K562 (cell line): ENCODE results near the gene AMN1. TPM values are rescaled to one million over a fixed set of nuclear protein-coding genes. Genes with fewer than 3 reads are reported as not detected.

ENCODE experiments used
- ARID2 ChIP-seq: fragments of 450-650 bp; IDR thresholded peaks from 2 replicates; pipeline ENCODE4 v1.6.1; 2017; ENCODE audit warnings: antibody characterized with exemption, mild to moderate bottlenecking
- CEBPG ChIP-seq, 3 experiments: fragments of 200-800 bp in 1 of 3; sonication (Bioruptor generic) in 1 of 3; sonication (generic) in 1 of 3; formaldehyde crosslinking in 1 of 3; IDR thresholded peaks in 2 of 3; conservative IDR thresholded peaks in 1 of 3; 2 replicates each; pipeline versions ENCODE4 v1.6.1 to v1.8.0; 2016 to 2022; ENCODE audit warnings: missing compliant biosample characterization in 2 of 3, missing genetic modification characterization in 2 of 3, mild to moderate bottlenecking in 1 of 3, missing genetic modification reagents in 1 of 3
- GABPB2 ChIP-seq: fragments of 250-450 bp; sonication (Bioruptor Pico); conservative IDR thresholded peaks from 2 replicates; pipeline ENCODE4 v1.5.1; 2021; ENCODE audit warnings: mild to moderate bottlenecking
- HDAC1 ChIP-seq, 2 experiments: fragments of 450-650 bp; IDR thresholded peaks; 2 replicates each; pipeline ENCODE4 v1.6.1; 2016 to 2017; ENCODE audit warnings: inconsistent platforms in 1 of 2, mild to moderate bottlenecking in 1 of 2, moderate library complexity in 1 of 2
- HMG20A ChIP-seq: fragments of 450-650 bp; formaldehyde crosslinking; conservative IDR thresholded peaks from 2 replicates; pipeline ENCODE4 v1.4.0; 2020; ENCODE audit warnings: mild to moderate bottlenecking, mixed read lengths
- NFXL1 ChIP-seq: fragments of 450-650 bp; formaldehyde crosslinking; IDR thresholded peaks from 2 replicates; pipeline ENCODE4 v1.4.0; 2021; ENCODE audit warnings: mild to moderate bottlenecking
- OTX1 ChIP-seq: fragments of 450-650 bp; formaldehyde crosslinking; IDR thresholded peaks from 2 replicates; pipeline ENCODE4 v1.4.0; 2022; ENCODE audit warnings: mild to moderate bottlenecking
- PBX2 ChIP-seq, 2 experiments: IDR thresholded peaks in 1 of 2; conservative IDR thresholded peaks in 1 of 2; 2 replicates each; pipeline ENCODE4 v1.6.1; 2016; ENCODE audit warnings: low read depth in 2 of 2, mild to moderate bottlenecking in 1 of 2, missing compliant biosample characterization in 1 of 2, missing genetic modification characterization in 1 of 2, moderate library complexity in 1 of 2
- RNF219 ChIP-seq: fragments of 250-450 bp; sonication (Bioruptor Pico); IDR thresholded peaks from 2 replicates; pipeline ENCODE4 v1.5.0; 2022; ENCODE audit warnings: mild to moderate bottlenecking
- SIRT6 ChIP-seq: IDR thresholded peaks from one replicate; pipeline ENCODE4 v1.6.1; 2012; ENCODE audit warnings: low read depth, mild to moderate bottlenecking, control low read depth, inconsistent platforms, low read length, moderate library complexity
- ZNF444 ChIP-seq: fragments of 250-450 bp; sonication (Bioruptor Pico); IDR thresholded peaks from 2 replicates; pipeline ENCODE4 v1.4.0; 2020; ENCODE audit warnings: mild to moderate bottlenecking, moderate library complexity
- polyA plus RNA-seq, 8 experiments: library from polyadenylated mRNA; depleted of rRNA in 4 of 8; stranded (reverse) in 5 of 8; unstranded in 3 of 8; fragments of >200 nt; fragmentation: Nextera tagmentation in 2 of 8; fragmentation: Illumina TruSeq in 1 of 8; extraction: Ambion mirVana in 2 of 8; extraction: Trizol in 1 of 8; gene quantifications; 2 replicates each; pipeline versions ENCODE4 v1.2.1 to v1.2.3, GENCODE V29; 2011 to 2014; ENCODE audit warnings: inconsistent platforms in 1 of 8, missing spikeins in 1 of 8
- total RNA-seq, 7 experiments: library from RNA; depleted of rRNA in 6 of 7; stranded (reverse); fragments of >200 nt in 6 of 7; fragmentation: Illumina TruSeq in 2 of 7; extraction: Trizol in 2 of 7; gene quantifications; 2 replicates each; pipeline versions ENCODE4 v1.2.1 to v1.2.3, GENCODE V29; 2011 to 2021; ENCODE audit warnings: low replicate concordance in 1 of 7

The AMN1 gene
- total and polyA plus RNA-seq, 9 of the 15 experiments (the other 6 are each of a cell fraction or from before 2014, with no cell fraction given), result 5.2 to 27.6 (median 13.0) TPM

- TF ChIP-seq PBX2 (CRISPR knock-in tag; IDR thresholded peaks at IDR 0.05; ENCODE audit: low read depth) (no peak), PBX2 (tag; conservative IDR thresholded peaks at IDR 0.05; ENCODE audit: low read depth) (no peak), NFXL1 (CRISPR knock-in tag) (no peak), ARID2 (no peak), OTX1 (CRISPR knock-in tag) (no peak), HMG20A (CRISPR knock-in tag) (no peak), GABPB2 (CRISPR knock-in tag) (no peak), HDAC1 (IDR thresholded peaks at IDR 0.05) (peak in 1 of 2 experiments; percentile 97; a peak in 2 of 4 replicates), RNF219 (no peak), SIRT6 (no peak), CEBPG (CRISPR knock-in tag; IDR thresholded peaks at IDR 0.05) (0 out of 2 replicates have a peak, but pooled peaks have one; percentile 39), CEBPG (tag; conservative IDR thresholded peaks at IDR 0.05 in 1 of 2, IDR thresholded peaks at IDR 0.05 in 1 of 2) (no peak), ZNF444 (CRISPR knock-in tag) (no peak)
Measured at GRCh38 chr12:31650918-31651317, 77.9 kb downstream of the AMN1 start (continued).
